ENCODE results near the gene HHEX. TPM values are rescaled to one million over a fixed set of nuclear protein-coding genes. Genes with fewer than 3 reads are reported as not detected.

HHEX gene
- 1.6 and 4.6 TPM in 2 replicates for total RNA-seq

GRCh38 chr10:92689663-92690210, at the start of gene HHEX:
TSS of gene HHEX (plus strand) at chr10:92689955. CDS start at chr10:92689987, 32 bp downstream.

Other genes with a start within 250 kb of the HHEX start
- 23.4 and 28.2 TPM in 2 replicates for gene IDE, start 115.9 kb upstream of the HHEX start, total RNA-seq
- 15.9 and 21.5 TPM in 2 replicates for gene KIF11, start 96.8 kb upstream of the HHEX start, total RNA-seq
- gene EXOC6, start 158.6 kb downstream of the HHEX start, total RNA-seq, result 14.5 and 16.8 TPM in 2 replicates

All from aortic smooth muscle cell (primary cell).